Tongue (tissue), 2 donors: ENCODE data around the gene TEKT4. TPM values are rescaled to one million over a fixed set of nuclear protein-coding genes. Genes with fewer than 3 reads are reported as not detected.
"Not testable (repeated sequence)": the region's sequence is repeated elsewhere in the genome, so short reads cannot be mapped to it uniquely, and the experiment has no call there.

Experiments
- DNase-seq: peaks from one replicate; pipeline ENCODE4 v3.0.0-alpha.2; 2015
- total RNA-seq: library from RNA; depleted of rRNA; stranded (reverse); fragments of >200 nt; gene quantifications from one replicate; pipeline ENCODE4 v1.2.3, GENCODE V29; 2014

TEKT4 gene, protein sequence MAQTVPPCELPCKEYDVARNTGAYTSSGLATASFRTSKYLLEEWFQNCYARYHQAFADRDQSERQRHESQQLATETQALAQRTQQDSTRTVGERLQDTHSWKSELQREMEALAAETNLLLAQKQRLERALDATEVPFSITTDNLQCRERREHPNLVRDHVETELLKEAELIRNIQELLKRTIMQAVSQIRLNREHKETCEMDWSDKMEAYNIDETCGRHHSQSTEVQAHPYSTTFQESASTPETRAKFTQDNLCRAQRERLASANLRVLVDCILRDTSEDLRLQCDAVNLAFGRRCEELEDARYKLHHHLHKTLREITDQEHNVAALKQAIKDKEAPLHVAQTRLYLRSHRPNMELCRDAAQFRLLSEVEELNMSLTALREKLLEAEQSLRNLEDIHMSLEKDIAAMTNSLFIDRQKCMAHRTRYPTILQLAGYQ
- not detected for total RNA-seq

DNA sequence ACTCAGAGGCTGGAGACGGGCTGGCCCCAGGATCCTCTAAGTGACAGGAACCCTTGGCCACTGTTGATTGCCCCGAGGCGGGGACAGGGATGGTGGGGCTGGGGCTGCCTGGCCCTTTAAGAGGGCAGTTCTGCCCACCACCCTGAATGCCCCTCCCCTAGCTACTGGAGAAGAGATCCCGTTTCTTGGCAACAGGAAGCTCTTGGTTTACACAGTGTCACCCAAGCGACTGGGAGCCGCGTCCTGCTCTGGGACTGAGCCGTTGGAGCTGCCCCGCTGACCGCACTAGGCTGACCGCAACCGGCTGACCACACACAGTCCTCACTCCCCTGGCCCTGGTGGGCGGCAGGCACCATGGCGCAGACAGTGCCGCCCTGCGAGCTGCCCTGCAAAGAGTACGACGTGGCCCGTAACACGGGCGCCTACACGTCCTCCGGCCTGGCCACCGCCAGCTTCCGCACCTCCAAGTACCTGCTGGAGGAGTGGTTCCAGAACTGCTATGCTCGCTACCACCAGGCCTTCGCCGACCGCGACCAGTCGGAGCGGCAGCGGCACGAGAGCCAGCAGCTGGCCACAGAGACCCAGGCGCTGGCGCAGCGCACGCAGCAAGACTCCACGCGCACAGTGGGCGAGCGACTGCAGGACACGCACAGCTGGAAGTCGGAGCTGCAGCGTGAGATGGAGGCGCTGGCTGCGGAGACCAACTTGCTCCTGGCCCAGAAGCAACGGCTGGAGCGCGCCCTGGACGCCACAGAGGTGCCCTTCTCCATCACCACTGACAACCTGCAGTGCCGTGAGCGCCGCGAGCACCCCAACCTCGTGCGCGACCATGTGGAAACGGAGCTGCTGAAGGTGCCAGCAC, at the start of gene TEKT4:
TSS of gene TEKT4 (plus strand) at position 205 of the 862 bp plus-strand sequence. CDS start at position 355, 150 bp downstream.
- peak; percentile 16 for DNase-seq

- DNase-seq: not testable (repeated sequence)
These were observed 32.0 kb upstream of the TEKT4 start for GRCh38 chr2:94839224-94839623.

DNA sequence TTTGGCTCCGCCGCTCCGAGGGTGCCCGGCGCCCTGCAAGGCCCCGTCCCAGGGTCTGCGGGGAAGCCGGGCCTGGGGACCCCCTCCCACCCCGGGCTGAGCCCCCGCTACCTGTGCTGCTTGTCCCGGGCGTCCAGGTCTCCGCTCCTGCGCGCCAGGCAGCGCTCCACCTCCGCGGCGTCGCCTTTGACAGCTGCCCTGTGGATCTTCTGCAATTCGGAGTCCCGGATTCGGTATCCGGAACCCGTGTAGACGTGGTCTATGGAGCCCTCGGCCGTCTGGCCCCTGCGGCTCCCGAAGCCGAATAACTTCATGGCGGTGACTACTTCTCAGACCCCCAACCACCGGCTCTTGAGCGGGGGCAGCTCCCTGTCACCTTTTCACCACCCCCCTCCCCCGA, 14.4 kb upstream of the TEKT4 start:
- DNase-seq: not testable (repeated sequence)

- DNase-seq: peak; percentile 10
These were observed 13.7 kb upstream of the TEKT4 start for GRCh38 chr2:94857367-94858162.

DNA sequence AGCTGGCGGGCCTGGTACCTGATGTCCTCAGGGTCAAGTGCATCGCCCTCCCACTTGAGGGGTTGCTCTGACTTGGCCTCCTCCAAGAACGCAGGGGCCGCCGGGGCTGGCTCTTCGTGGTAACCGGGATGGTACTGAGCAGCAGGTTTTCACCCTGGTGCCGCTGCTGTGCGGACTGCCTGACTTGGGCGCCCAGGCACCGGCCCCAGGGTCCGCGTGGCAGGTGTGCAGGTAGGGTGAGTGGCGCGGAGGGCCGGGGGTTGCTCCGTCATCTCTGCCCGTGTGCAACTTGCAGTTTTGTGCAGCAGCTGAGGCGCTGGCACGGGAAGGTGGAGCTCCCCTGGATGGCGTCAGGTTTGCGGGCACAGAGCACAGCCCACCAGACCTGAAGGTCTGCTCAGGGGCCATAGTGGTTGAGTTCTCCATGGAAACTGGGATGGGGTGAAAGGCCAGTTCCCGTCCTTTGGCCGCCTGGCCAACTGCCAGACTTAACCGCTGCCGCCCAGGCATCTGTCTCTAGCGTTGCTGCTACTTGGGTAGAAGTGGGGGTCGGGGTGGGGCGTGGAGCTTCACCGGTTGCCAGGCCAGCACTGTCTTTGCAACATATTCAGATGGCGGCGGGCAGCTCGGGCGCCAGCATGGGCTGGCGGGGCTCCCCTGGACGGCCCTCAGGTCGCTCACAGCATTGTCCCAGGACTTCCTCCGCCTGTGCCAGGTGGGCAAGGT, 12.9 kb upstream of the TEKT4 start:
- DNase-seq: not testable (repeated sequence)

DNA sequence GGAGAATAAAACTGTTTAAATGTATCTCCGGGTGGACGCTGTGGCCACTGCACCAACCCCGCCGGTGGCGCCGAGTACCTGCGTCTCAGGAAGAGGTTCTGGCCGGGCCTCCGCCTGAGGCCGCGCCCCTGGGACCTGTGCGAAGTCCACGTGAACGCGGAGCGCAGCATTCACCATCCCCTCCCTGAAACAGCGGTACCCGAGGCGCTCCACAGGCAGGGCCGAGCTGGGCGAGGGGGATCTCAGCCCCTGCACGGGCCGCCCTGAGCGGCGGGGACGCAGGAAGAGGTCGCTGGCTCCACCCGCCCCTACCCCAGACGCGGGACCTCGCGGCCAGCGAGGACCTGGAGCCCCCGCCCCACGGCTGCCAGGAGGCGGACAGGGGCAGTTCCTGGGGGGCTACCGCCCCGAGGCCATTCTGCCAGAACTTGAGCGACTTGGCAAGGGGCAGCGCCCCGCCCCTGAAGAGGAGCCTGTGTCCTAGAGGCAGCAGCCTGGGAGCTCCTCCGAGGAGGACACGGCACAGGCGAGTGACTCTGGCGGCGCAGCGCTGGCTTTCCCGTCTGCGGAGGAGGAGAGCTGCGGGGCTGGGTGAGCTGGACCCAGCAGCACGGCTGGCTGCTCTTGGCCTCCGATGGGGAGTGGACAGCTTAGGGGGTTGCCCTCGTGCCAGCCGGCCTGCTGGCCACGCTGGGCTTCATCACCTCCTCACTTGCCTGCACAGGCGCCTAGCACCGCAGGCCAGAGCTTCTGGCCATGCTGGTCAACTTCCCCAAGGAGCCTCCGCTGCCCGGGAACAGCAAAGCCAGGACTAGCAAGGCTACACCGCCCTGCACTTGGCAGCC, 9.7 kb upstream of the TEKT4 start:
- no peak for DNase-seq

GRCh38 chr2:94862903-94863302, 8.3 kb upstream of the TEKT4 start:
- DNase-seq: not testable (repeated sequence)

- no peak for DNase-seq
These were observed 2.1 kb upstream of the TEKT4 start for GRCh38 chr2:94869131-94869530.

GRCh38 chr2:94869552-94870439, 1.4 kb upstream of the TEKT4 start:
- no peak for DNase-seq

- DNase-seq: no peak
These were observed 597 bp upstream of the TEKT4 start for GRCh38 chr2:94870440-94871225.

- no peak for DNase-seq
These were observed 923 bp downstream of the TEKT4 start for GRCh38 chr2:94872088-94872618.

DNA sequence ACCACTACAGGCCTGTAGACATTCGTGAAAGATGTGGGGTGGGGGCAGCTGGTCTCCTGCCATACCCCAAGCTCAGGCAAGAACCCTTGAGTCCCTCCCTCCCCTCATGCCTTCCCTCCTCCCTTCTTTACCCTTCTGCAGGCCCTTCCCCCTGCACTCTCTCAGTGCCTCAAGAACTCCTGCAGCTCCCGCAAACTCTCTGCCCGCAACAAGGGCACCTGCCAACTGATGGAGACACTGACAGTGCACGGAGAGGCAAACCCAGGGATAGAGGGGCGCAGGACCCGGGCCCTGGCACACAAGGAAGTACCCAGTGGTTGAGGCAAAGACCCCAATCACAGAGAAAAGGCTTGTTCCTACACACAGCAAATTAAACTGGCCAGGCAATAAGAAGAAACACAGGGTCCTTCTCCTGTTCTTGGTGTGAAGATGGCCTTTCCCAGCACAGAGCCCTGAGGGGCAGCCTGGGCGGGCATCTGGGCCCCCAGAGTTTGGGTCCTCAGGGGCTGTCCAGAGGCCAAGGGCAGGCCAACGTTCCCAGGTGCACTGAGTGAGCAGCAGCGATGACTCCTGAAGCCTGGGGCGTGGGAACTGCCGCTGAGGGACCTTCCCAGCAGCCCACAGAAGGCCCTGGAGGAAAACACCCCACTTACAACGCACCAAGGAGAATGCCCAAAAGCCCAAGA, 1.6 kb downstream of the TEKT4 start:
- no peak for DNase-seq

DNA sequence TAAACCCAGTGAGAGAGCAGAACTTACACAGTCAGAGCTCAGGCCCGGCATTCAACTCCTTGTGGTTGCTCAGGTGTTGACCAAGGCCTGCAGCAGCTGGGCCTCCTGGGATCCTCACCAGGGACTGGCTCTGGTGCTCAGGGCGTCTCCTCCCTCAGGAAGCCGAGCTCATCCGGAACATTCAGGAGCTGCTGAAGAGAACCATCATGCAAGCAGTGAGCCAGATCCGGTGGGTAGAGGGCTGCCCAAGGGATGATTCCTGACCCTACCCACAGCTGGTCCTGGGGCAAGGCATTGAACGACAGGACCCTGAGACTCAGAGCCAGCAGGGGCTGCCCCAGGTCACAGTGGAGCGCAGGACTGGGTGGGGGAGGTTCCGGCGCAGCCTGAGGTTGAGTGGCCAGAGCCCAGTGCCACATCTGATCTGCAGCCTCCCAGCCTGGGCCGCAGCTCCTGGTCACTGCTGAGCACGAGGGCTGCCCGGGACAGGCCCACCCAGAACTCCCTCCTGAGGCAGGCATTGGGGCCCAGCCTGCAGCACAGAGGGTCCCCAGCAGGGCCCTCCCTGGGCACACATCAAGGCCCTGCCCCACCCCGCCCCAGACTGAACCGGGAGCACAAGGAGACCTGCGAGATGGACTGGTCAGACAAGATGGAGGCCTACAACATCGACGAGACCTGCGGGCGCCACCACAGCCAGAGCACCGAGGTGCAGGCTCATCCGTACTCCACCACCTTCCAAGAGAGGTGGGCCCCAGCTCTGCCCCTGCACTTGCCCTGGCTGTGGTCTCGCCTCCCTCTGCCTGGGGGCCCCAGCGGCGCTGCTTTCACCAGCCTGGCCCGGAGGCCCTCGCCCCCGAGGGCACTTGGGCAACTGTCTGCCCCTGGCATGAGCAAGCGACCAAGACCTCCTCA, 2.4 kb downstream of the TEKT4 start:
- DNase-seq: no peak

DNA sequence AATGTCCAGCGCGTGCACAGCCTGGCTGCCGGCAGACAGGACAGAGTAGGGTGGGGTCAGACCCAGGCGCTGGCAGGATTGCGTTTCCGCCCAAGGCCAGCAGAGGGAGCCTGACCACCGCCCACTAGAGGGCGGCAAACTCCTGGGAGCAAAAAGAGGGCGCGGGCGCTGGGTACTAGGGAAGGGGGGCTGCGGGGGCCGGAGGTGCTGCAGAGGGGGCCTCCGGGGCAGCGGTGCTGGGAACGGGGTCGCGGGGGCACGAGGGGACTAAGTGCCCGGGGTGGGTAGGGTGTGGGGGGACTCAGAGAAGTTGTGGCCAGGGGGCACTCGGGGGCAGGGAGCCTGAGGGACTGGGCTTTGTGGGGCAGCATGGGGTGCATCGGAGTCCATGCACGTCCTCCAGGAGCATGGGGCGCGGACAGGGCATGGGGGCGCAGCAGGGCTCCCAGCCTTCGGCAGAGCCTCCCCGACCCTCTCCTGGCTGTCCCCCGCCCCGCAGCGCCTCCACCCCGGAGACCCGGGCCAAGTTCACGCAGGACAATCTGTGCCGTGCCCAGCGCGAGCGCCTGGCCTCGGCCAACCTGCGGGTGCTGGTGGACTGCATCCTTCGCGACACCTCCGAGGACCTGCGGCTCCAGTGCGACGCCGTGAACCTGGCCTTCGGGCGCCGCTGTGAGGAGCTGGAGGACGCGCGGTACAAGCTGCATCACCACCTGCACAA, 3.2 kb downstream of the TEKT4 start:
- DNase-seq: peak; percentile 29

- no peak for DNase-seq
These were observed 4.0 kb downstream of the TEKT4 start for GRCh38 chr2:94875064-94875819.
